ENCODE measurements around the gene SPATA1.

SPATA1 gene

DNA sequence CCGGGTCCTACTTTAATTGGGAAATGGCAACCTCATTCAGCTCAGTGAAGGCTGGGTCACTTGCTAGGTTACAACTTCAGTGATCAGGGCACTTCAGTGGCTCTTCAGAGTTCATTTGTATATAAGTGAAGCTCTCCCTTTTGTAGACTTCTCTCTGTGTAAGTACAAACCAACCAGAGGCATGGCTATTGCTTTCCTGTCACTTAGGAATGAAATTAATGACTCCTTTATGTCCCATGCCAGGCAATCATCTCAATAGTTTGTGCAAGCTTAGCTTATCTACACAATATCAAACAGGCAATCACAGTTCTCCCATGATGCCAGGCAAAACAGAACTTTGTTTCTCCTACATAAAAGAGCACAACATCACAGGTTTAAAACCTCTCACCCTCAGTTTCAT is 90.8 kb downstream of the SPATA1 start:
- no peak for DNase-seq

DNA sequence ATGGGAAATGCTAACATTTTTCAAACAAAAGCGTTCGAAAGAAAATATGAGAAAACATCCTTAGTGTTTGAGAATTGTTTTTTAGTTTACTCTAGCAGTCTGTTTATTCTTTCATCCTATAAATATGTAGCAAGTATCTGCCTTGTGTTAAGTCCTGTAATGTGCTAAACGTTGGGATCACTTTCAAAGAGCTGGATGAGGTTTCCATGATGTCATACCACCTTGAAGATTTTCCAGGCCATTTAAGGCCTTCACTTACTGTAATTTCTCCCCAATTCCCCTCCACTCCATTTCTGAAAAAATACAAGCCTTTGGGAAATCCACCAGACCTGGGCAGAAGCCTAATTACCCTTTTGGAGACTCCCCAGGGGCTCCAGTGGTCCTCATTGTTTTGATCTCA is 92.2 kb downstream of the SPATA1 start:
- no peak for DNase-seq

DNA sequence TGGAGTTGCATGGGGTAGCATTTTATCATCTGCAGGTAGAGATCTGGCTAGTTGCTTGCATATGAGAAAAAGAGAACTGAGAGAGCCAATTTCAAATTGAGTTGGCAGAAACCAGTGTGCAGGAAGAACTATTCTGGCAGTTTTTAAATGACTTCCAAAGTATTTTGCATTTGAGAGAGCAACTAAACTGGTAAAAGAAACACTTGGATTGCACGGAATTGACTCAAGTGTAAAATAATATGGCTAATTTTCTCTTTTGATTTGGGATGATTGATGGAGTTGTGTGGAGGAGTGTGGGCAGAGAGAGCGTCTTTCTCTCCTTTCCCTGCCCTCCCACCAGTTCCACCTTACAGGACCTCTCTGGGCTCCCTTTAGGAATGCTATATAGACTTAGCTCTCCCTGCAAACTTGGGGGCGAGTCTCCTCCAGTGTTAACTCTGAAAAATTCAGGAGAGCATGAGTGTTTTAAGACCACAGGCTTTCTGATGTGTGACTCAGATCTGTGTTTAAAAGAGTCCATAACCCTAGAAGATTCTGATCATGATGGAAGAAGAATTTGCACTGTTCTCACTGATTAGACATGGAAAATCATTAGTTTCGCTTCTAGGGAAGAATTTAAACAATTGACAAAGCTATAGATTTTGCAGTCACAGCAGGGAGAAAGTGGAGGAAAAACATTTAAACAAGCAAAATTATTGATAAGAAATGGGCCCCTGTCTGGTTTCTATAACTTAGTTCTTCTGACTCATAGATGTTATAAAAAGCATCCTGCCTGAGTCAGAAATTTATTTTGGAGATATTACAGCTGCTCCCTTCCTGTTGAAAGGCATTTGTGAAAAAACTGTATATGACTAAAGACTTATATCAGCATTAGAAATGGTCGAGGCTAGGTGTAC is 92.9 kb downstream of the SPATA1 start:
- no peak for DNase-seq

DNA sequence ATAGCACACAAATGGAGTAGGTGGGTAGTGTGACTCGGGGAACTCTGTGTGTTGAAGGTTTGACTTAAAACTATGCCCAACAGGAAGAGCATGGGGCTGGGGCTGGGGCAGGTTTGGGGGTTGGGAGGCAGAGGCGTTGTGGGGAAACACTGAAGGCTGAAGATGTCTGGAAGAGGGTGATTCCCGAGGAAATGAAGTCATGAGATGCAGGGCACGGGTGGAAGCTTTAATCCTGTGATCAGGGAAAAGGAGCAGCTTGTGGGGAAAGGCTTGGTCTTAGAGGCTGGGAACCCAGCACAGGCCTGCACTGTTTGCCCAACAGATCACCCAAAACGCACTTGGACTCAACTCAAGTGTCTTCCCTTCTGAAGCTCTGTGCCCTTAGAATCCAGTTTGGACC is 94.6 kb downstream of the SPATA1 start:
- no peak for DNase-seq

DNA sequence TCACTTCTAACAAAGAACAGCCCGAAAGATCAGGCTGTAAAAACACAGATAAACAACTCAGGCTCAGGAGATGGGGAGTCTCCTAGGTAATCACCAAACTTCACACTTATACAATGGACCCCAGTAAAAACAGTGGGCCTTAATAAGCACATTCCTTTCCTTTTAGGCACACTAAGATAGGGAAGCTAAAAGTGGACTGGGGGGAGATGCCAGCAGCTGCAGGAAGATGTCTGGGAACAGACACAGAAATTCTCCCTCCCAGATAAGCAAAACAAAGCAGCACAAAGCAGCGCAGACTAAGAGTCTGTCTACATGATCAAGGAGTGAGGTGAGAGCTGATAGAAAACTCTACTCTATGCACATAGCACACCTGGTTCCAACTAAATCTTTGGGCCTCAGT is 97.0 kb downstream of the SPATA1 start:
- no peak for DNase-seq

DNA sequence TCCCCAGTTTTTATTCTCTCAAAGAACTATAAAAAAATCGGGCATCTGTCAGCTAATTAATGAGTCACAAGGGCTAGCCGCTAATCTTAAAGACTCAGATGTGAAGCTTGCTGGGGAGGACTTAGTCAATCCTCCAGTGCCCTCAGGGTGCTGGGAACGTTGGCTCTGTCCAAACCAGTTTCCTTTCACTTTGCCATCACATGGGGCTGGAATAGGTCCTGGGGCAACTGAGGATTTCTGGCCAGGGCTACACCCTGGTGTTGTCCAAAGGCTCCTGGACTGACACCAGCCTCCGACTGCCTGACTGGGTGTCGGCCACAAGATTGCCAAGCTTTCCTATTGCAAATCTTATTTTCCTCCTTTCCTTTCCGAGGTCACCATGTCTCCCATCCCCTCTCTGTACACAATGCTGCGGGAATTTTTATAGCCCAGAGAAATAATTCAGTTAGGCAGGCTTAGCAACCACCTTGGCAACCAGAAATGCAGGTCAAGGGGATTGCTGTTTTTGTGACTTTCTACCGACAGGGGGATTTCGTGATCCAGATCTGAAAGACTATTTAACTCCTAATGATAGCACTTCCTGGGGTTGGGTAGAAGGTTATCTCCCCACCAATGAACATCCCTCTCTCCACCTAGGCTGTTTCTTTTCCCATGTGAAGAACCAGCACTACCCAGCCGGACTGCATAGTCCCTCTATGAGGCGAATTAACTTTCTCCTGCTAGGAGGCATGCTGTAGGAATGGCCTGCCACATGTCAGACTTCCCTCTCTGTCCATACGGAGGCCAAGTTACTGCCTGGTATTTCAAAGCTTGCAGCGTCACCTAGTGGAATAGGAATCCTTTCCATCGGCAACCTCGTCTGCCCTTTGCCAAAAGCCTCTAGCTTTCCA is 98.0 kb downstream of the SPATA1 start:
- no peak for DNase-seq

DNA sequence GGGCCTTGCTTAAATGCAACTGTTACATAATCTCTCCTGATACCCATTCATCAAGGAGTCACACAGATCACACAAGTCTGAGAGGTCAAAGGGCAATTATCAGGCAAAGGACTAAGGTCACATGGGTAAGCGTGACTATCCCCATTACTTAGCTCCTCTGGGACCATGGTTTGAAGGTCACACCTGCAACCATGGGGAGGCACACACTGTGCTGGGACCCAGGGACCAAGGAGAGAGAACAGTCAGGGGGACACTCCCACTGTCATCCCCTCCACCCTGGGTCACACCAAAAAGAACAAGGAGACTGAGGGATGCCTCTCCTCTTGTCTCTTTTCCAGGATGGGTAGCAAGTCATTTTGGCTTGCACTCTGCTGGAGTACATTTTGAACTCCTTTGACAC is 99.0 kb downstream of the SPATA1 start:
- no peak for DNase-seq

DNA sequence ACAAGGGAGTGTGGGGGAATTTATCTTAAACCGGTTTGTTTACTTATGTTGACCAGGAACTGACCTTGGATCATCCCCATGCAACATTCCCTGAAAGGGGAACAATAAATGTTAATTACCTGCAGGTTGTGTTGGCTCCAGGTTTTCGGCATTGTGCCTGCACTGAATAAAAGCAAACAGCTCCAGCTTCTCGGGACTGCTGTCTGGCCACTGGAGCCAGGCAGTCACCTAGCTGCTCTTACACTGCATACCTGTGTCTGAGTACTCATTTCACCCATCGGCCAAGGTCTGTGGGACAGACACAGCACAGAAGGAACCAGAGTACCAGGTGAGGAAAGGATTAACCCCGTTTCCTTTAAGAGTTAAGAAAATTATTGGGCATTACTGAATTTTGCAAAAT is 100.8 kb downstream of the SPATA1 start:
- no peak for DNase-seq

DNA sequence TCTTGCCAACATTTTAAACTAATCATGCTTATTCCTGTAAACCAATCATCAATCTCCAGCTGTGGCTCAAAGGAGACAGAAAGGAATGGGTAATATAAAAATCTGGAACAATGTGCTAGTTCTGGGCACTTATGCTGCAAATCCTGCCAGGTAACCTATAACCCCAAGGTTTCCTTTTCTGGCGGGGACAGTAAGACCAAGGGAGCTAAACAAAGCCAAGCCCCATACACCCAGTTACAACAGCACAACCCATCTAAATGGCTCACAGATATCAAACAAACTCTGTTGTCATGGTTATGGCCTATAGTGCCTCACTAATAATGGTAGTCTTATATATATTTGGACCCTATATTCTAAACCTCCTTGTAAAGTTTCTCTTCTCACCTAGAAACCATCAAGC is 104.9 kb downstream of the SPATA1 start:
- no peak for DNase-seq

DNA sequence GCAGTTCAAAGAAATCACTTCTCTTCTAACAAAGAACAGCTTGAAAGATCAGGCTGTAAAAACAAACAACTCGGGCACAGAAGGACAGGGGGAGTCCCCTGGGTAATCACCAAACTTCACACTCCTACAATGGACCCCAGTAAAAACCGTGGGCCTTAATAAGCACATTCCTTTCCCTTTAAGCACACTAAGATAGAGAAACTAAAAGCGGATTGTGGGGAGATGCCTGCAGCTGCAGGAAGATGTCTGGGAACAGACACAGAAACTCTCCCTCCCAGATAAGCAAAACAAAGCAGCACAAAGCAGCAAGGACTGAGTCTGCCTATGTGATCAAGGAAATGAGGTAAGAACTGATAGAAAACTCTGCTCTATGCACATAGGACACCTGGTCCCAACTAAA is 105.6 kb downstream of the SPATA1 start:
- DNase-seq, result no peak

DNA sequence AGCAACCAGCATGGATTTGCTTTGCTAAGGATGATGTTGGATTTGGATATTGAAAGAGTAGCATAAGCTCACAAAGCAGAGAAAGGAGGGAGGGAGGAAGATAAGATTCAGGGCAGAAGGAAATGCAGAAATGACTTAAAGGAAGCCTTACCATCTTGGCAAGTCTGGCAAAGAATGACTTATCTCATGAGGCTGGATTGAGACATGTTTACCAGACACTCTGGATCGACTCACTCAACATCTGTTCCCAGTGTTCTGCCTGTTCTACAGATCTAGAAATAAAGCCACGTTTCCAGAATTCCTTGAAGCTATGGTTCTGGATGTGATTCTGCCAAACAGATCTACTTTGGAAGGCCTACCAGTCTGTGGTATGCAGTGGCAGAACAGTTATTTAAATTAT is 106.8 kb downstream of the SPATA1 start:
- DNase-seq, result no peak

DNA sequence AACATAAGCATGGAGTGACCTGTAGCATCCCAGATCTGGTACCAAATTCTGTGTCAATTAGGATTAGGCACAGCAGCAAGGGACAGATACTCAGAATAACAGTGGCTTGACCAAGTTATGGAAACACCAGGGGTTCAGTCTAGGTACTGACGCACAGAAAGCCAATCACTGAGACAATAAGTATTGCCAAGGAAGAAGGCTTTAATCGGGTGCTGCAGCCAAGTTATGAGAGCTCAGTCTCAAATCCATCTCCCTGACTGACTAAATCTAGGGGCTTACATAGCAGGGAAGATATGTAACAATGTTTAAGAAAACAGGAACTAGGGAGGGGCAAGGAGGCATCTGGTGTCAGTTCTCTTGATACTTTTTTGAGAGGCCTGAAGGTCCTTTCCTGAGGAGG is 107.7 kb downstream of the SPATA1 start:
- DNase-seq, result no peak

DNA sequence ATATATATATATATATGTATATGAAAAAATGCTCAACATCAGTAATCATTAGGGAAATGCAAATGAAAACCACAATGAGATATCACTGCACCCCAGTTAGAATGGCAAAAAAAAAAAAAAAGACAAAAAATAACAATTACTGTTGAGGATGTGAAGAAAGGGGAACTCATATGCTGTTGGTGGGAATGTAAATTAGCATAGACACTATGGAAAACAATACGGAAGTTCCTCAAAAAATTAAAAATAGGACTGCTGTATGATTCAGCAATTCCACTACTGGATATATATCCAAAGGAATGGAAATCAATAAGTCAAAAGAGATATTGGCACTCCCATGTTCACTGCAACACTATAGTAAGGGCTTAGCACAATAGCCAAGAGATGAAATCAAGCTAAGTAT is 109.6 kb downstream of the SPATA1 start:
- DNase-seq, result no peak

Data from femur (tissue), 1 donor.